OCI-LY3 (cell line): ENCODE measurements around the gene TACC3.

Source experiments
- H2AFZ ChIP-seq: fragments of 200-600, 300-600 bp; shearing (Covaris generic); 2 replicates; pipeline ENCODE4 v1.6.0; 2014; ENCODE audit warnings: antibody characterized with exemption, low read depth, low read length
- H3K27ac ChIP-seq: fragments of 200-600, 300-600 bp; sonication (generic); 2 replicates; pipeline ENCODE4 v1.5.1; 2014; ENCODE audit warnings: mild to moderate bottlenecking, low read length, moderate library complexity, mixed read lengths
- H3K27me3 ChIP-seq: fragments of 200-600, 300-600 bp; sonication (generic); 2 replicates; pipeline ENCODE4 v1.6.1; 2014; ENCODE audit warnings: low read depth, low read length, mixed read lengths
- H3K36me3 ChIP-seq: fragments of 200-600, 300-600 bp; sonication (generic); replicated peaks from 2 replicates; pipeline ENCODE3; 2014; ENCODE audit warnings: low read depth, low read length, mixed read lengths
- H3K4me1 ChIP-seq: fragments of 300-600, 200-600 bp; sonication (generic); 2 replicates; pipeline ENCODE4 v1.6.1; 2014; ENCODE audit warnings: low read length, mixed read lengths
- H3K4me2 ChIP-seq: fragments of 200-600, 300-600 bp; sonication (generic); 2 replicates; pipeline ENCODE4 v1.6.1; 2014; ENCODE audit warnings: low read length, mixed read lengths
- H3K4me3 ChIP-seq: fragments of 300-600, 200-600 bp; sonication (generic); 2 replicates; pipeline ENCODE4 v1.5.1; 2014; ENCODE audit warnings: antibody characterized with exemption, mild to moderate bottlenecking, low read length, moderate library complexity
- H3K79me2 ChIP-seq: fragments of 300-600, 200-600 bp; shearing (Covaris generic); 2 replicates; pipeline ENCODE4 v1.6.1; 2014; ENCODE audit warnings: mild to moderate bottlenecking, low read length, mixed read lengths
- H3K9ac ChIP-seq: fragments of 300-600, 200-600 bp; shearing (Covaris generic); 2 replicates; pipeline ENCODE4 v1.6.0; 2014; ENCODE audit warnings: mild to moderate bottlenecking, low read length, moderate library complexity
- H3K9me3 ChIP-seq: fragments of 200-600, 300-600 bp; shearing (Covaris generic); 2 replicates; pipeline ENCODE4 v1.6.1; 2014; ENCODE audit warnings: low read length, mixed read lengths; ENCODE audit not compliant: insufficient read depth
- H4K20me1 ChIP-seq: fragments of 200-600, 300-600 bp; sonication (generic); 2 replicates; pipeline ENCODE4 v1.6.1; 2016; ENCODE audit warnings: low read length, mixed read lengths; ENCODE audit not compliant: insufficient read depth
- EZH2phosphoT487 ChIP-seq: fragments of 200-600 bp; shearing (Covaris generic); IDR thresholded peaks from 2 replicates; pipeline ENCODE4 v1.6.1; 2018; ENCODE audit warnings: antibody characterized with exemption, mixed run types, low read depth
- TF ChIP-seq, protein P1 (sequence below): fragments of 200-600, 300-600 bp; sonication (generic); IDR thresholded peaks from 2 replicates; pipeline ENCODE4 v1.5.1; 2014; ENCODE audit warnings: antibody characterized with exemption, low read length, low read depth

TACC3 gene

DNA sequence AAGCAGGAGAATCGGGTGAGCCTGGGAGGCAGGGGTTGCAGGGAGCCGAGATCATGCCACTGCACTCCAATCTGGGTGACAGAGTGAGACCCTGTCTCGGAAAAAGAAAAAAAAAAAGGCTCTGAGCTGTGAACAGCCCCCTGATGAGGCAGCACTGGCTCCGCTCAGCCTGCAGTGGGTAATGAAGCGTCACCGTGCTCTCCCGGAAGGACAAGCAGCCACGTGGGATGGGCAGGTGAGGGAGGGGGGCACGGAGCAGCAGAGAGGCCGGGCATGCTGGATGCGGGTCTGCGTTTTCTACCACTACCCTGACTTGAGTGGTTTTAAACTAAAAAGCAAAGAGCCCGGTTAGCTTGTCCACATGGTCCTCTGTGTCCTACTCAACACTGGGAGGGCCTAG, 15.5 kb downstream of the TACC3 start:
- H3K4me1 ChIP-seq = no peaks in the 10 kb centered on the region
- H3K79me2 ChIP-seq = peaks cover 7% of the 10 kb centered on the region
- H3K27me3 ChIP-seq = no peaks in the 10 kb centered on the region
- H2AFZ ChIP-seq = no peak overlapping the region
- no peaks in the 10 kb centered on the region for H4K20me1 ChIP-seq
- TF ChIP-seq, protein P1, sequence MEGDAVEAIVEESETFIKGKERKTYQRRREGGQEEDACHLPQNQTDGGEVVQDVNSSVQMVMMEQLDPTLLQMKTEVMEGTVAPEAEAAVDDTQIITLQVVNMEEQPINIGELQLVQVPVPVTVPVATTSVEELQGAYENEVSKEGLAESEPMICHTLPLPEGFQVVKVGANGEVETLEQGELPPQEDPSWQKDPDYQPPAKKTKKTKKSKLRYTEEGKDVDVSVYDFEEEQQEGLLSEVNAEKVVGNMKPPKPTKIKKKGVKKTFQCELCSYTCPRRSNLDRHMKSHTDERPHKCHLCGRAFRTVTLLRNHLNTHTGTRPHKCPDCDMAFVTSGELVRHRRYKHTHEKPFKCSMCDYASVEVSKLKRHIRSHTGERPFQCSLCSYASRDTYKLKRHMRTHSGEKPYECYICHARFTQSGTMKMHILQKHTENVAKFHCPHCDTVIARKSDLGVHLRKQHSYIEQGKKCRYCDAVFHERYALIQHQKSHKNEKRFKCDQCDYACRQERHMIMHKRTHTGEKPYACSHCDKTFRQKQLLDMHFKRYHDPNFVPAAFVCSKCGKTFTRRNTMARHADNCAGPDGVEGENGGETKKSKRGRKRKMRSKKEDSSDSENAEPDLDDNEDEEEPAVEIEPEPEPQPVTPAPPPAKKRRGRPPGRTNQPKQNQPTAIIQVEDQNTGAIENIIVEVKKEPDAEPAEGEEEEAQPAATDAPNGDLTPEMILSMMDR = no peak
- no peak for TF ChIP-seq EZH2phosphoT487
- H3K9me3 ChIP-seq = peaks cover 18% of the 10 kb centered on the region; the same call in 1 of the 2 replicates
- peaks cover 89% of the 10 kb centered on the region for H3K36me3 ChIP-seq
- no peak overlapping the region for H3K4me2 ChIP-seq
- no peak overlapping the region for H3K27ac ChIP-seq
- no peak overlapping the region for H3K4me3 ChIP-seq
- no peak overlapping the region for H3K9ac ChIP-seq

DNA sequence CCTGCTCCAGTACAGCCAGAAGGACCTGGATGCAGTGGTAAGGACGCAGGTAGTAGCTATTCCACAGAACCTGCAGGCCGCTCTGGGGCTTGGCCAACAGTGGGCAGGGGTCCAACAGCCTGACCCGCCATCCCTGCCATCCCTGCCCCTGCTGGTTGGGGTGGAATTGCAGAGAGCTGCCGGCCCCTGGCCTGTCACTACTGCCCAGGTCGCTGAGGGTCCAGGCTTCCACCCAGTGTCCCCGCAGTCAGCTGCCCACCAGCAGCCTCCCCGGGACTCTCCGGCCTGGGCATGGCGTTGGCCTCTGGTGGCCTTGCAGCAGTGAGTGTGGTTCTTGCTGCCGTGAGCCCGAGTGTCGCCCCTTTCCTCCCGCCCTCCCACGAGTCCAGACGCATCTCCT, 16.3 kb downstream of the TACC3 start:
- peaks cover 87% of the 10 kb centered on the region for H3K36me3 ChIP-seq
- no peaks in the 10 kb centered on the region for H3K27me3 ChIP-seq
- no peaks in the 10 kb centered on the region for H4K20me1 ChIP-seq
- no peaks in the 10 kb centered on the region for H3K4me1 ChIP-seq
- no peak for TF ChIP-seq EZH2phosphoT487
- TF ChIP-seq, protein P1 = no peak
- no peak overlapping the region for H2AFZ ChIP-seq
- peaks cover 18% of the 10 kb centered on the region; the same call in 1 of the 2 replicates for H3K9me3 ChIP-seq
- H3K27ac ChIP-seq = no peak overlapping the region
- H3K4me3 ChIP-seq = no peak overlapping the region
- H3K4me2 ChIP-seq = no peak overlapping the region
- H3K79me2 ChIP-seq = peaks cover 4% of the 10 kb centered on the region
- no peak overlapping the region for H3K9ac ChIP-seq

- Histone ChIP-seq H3K27ac (no peak overlapping the region), H3K9me3 (peaks cover 18% of the 10 kb centered on the region; the same call in 1 of the 2 replicates), H3K4me1 (no peaks in the 10 kb centered on the region), H2AFZ (no peak overlapping the region), H3K4me3 (no peak overlapping the region), H4K20me1 (no peaks in the 10 kb centered on the region), H3K4me2 (no peak overlapping the region), H3K27me3 (no peaks in the 10 kb centered on the region), H3K9ac (no peak overlapping the region), H3K36me3 (peaks cover 80% of the 10 kb centered on the region), H3K79me2 (no peaks in the 10 kb centered on the region; the same call in 1 of the 2 replicates)
- TF ChIP-seq, protein P1 = no peak
- TF ChIP-seq EZH2phosphoT487 = no peak
Measured at GRCh38 chr4:1738410-1738809, 17.1 kb downstream of the TACC3 start.

DNA sequence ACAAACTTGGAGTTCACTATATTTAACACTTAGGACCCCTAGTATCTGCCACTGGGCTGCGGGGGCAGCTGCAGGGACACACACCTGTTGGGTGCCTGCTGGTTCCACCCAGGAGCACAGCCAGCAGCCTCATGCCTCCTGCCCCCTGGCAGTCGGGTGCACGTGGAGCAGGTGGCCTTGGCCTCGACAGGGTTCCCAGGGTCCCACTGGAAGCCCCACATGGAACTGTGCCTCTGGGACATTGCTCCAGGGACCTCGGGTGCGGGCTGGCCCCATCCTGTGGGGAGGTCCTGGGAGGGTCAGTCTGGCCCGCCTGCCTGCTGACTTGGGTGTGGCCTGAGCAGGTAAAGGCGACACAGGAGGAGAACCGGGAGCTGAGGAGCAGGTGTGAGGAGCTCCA, 18.0 kb downstream of the TACC3 start:
- H2AFZ ChIP-seq = no peak overlapping the region
- H4K20me1 ChIP-seq = no peaks in the 10 kb centered on the region
- H3K79me2 ChIP-seq = no peaks in the 10 kb centered on the region
- no peak overlapping the region for H3K4me2 ChIP-seq
- no peaks in the 10 kb centered on the region for H3K4me1 ChIP-seq
- TF ChIP-seq, protein P1 = no peak
- no peak for TF ChIP-seq EZH2phosphoT487
- no peak overlapping the region for H3K9ac ChIP-seq
- H3K9me3 ChIP-seq = peaks cover 18% of the 10 kb centered on the region; the same call in 1 of the 2 replicates
- H3K27me3 ChIP-seq = no peaks in the 10 kb centered on the region
- H3K4me3 ChIP-seq = no peak overlapping the region
- H3K27ac ChIP-seq = no peak overlapping the region
- peaks cover 74% of the 10 kb centered on the region for H3K36me3 ChIP-seq
